ENCODE data around the gene FST. TPM values are rescaled to one million over a fixed set of nuclear protein-coding genes. Genes with fewer than 3 reads are reported as not detected.

FST gene
- total and polyA plus RNA-seq, 2 of the 13 experiments (the other 11 are each of a cell fraction or from before 2014, with no cell fraction given) = 38.6 to 136 TPM

DNA sequence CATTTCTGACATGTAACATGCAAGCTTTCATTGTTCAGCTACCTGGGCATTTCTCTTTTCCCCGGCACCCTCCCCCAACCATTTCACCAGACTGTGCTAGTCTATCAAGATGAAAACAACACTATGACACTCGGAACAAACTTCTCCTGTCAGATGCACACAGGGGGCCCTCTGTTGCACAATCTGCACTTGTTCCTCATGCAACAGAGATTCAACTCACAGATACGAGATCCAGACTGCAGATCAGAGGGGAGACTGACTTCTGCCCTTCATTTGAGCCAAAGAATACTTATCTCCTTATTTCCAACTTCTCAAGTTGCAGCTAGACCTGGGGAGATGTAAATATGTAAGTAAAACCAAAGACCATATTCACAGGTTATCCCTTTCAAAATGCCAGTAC is 15.7 kb upstream of the FST start (continued):
- TF ChIP-seq ZNF703 (CRISPR knock-in tag; IDR thresholded peaks at IDR 0.05; ENCODE audit: borderline replicate concordance) (no peak), BORCS8-MEF2B (CRISPR knock-in tag; IDR thresholded peaks at IDR 0.05) (no peak), CEBPG (CRISPR knock-in tag; IDR thresholded peaks at IDR 0.05) (peak; percentile 97), ZFP1 (CRISPR knock-in tag; IDR thresholded peaks at IDR 0.05) (peak; percentile 84; the same call in 1 of the 2 replicates), SALL1 (CRISPR knock-in tag; IDR thresholded peaks at IDR 0.05) (peak; percentile 97), SKI (IDR thresholded peaks at IDR 0.05; ENCODE audit: partially characterized antibody) (peak; percentile 27), MAFG (CRISPR knock-in tag; IDR thresholded peaks at IDR 0.05) (no peak), HES4 (CRISPR knock-in tag; IDR thresholded peaks at IDR 0.05; ENCODE audit: borderline replicate concordance) (no peak), ZNF746 (CRISPR knock-in tag; IDR thresholded peaks at IDR 0.05) (peak; percentile 35; the same call in 1 of the 2 replicates), SMYD3 (CRISPR knock-in tag; IDR thresholded peaks at IDR 0.05) (no peak), ZBTB37 (CRISPR knock-in tag; IDR thresholded peaks at IDR 0.05) (no peak), ZBTB8A (CRISPR knock-in tag; IDR thresholded peaks at IDR 0.05; ENCODE audit: borderline replicate concordance, low read depth) (no peak), ZMYM2 (CRISPR knock-in tag; IDR thresholded peaks at IDR 0.05) (peak; percentile 53; the same call in 1 of the 2 replicates), ISL2 (CRISPR knock-in tag; IDR thresholded peaks at IDR 0.05) (peak; percentile 67), TGIF2 (CRISPR knock-in tag; IDR thresholded peaks at IDR 0.05) (peak; percentile 78), TSC22D2 (CRISPR knock-in tag; IDR thresholded peaks at IDR 0.05; ENCODE audit: borderline replicate concordance) (no peak), MTA3 (CRISPR knock-in tag; IDR thresholded peaks at IDR 0.05) (no peak), ZNF589 (CRISPR knock-in tag; conservative IDR thresholded peaks at IDR 0.05) (no peak), NAIF1 (CRISPR knock-in tag; IDR thresholded peaks at IDR 0.05; ENCODE audit: borderline replicate concordance) (no peak), ZNF841 (CRISPR knock-in tag; IDR thresholded peaks at IDR 0.05; ENCODE audit: borderline replicate concordance) (no peak), ZNF609 (CRISPR knock-in tag; IDR thresholded peaks at IDR 0.05; ENCODE audit: borderline replicate concordance) (peak; percentile 77; the same call in 1 of the 2 replicates), BHLHE40 (IDR thresholded peaks at IDR 0.05; ENCODE audit: low read length) (no peak), ZNF44 (CRISPR knock-in tag; IDR thresholded peaks at IDR 0.05) (no peak), ZNF670 (CRISPR knock-in tag; IDR thresholded peaks at IDR 0.05; ENCODE audit: borderline replicate concordance) (no peak)
- TF ChIP-seq, protein P1, sequence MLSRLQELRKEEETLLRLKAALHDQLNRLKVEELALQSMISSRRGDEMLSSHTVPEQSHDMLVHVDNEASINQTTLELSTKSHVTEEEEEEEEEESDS (CRISPR knock-in tag; IDR thresholded peaks at IDR 0.05; ENCODE audit: borderline replicate concordance) = no peak
- TF ChIP-seq, protein P2, sequence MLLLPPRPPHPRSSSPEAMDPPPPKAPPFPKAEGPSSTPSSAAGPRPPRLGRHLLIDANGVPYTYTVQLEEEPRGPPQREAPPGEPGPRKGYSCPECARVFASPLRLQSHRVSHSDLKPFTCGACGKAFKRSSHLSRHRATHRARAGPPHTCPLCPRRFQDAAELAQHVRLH (CRISPR knock-in tag; IDR thresholded peaks at IDR 0.05; ENCODE audit: borderline replicate concordance, low read depth) = no peak

All from HepG2 (cell line).